Natural killer cell (primary cell): ENCODE results near the gene SPHK2. TPM values are rescaled to one million over a fixed set of nuclear protein-coding genes. Genes with fewer than 3 reads are reported as not detected.
A peak's percentile ranks its signal among the peaks of the same experiment; 100 is the strongest.

Experiments
- ATAC-seq, 3 donors: fragments of 150-1000 bp in 2 of 3; fragments of 200-7000 bp in 1 of 3; cut with Tn5 transposase; 1 replicate in 1 of 3; 2 replicates in 2 of 3; pipeline ENCODE4 v1.10.0; 2021; ENCODE audit warnings: mild to moderate bottlenecking in 2 of 3, moderate library complexity in 2 of 3
- DNase-seq, 2 donors: peaks; one replicate each; pipeline versions ENCODE4 v3.0.0 to v3.0.0-alpha.2; 2013 to 2021; ENCODE audit warnings: mixed read lengths in 1 of 2
- H3K27ac ChIP-seq: one replicate; pipeline ENCODE4 v1.5.1; 2013; ENCODE audit warnings: mild to moderate bottlenecking, low read length
- H3K27me3 ChIP-seq: one replicate; pipeline ENCODE4 v1.6.1; 2013; ENCODE audit warnings: low read length; ENCODE audit not compliant: control insufficient read depth, insufficient read depth
- H3K36me3 ChIP-seq: one replicate; pipeline ENCODE4 v1.6.1; 2013; ENCODE audit warnings: low read length; ENCODE audit not compliant: control insufficient read depth, insufficient read depth
- H3K4me1 ChIP-seq: one replicate; pipeline ENCODE4 v1.6.1; 2013; ENCODE audit warnings: low read length; ENCODE audit not compliant: control insufficient read depth, insufficient read depth
- H3K4me3 ChIP-seq: one replicate; pipeline ENCODE4 v1.5.1; 2013; ENCODE audit warnings: low read length
- H3K9me3 ChIP-seq: one replicate; pipeline ENCODE4 v1.6.1; 2013; ENCODE audit warnings: low read length; ENCODE audit not compliant: control insufficient read depth, insufficient read depth
- H3K27ac Mint-ChIP-seq, 2 donors: one replicate each; pipeline ENCODE4 v1.8.0; 2022; ENCODE audit warnings: mild to moderate bottlenecking in 2 of 2, mixed read lengths in 2 of 2, moderate library complexity in 1 of 2
- H3K27me3 Mint-ChIP-seq, 2 donors: one replicate each; pipeline ENCODE4 v1.8.0; 2022; ENCODE audit warnings: low read depth in 2 of 2, mixed read lengths in 2 of 2
- H3K36me3 Mint-ChIP-seq: one replicate; pipeline ENCODE4 v1.8.0; 2022; ENCODE audit warnings: mixed read lengths
- H3K4me1 Mint-ChIP-seq, 2 donors: one replicate each; pipeline ENCODE4 v1.8.0; 2022; ENCODE audit warnings: mixed read lengths in 2 of 2
- H3K4me3 Mint-ChIP-seq: one replicate; pipeline ENCODE4 v1.8.0; 2022; ENCODE audit warnings: mild to moderate bottlenecking, moderate library complexity, mixed read lengths
- H3K9me3 Mint-ChIP-seq, 2 donors: one replicate each; pipeline ENCODE4 v1.8.0; 2022; ENCODE audit warnings: mixed read lengths in 2 of 2
- CTCF ChIP-seq: fragments of 200-600 bp; IDR thresholded peaks from one replicate; pipeline ENCODE4 v1.8.0; 2022; ENCODE audit warnings: antibody characterized with exemption
- WGBS: methylation state at CpG from one replicate; pipeline ENCODE4 v1.1.7; 2013; ENCODE audit warnings: missing lambda C conversion rate; ENCODE audit not compliant: insufficient coverage; 5-methylcytosine and 5-hydroxymethylcytosine counted together
- intact Hi-C: fragments of 100-400 bp; cut with micrococcal nuclease; formaldehyde crosslinking; loops from one replicate; pipeline ENCODE4 v1.14.2; 2022
- total RNA-seq, 4 donors: library from RNA; stranded (reverse); fragments of 120-200 nt in 1 of 4; gene quantifications; one replicate each; pipeline versions ENCODE4 v1.2.3 to v1.2.4, GENCODE V29; 2013 to 2022

The SPHK2 gene, protein sequence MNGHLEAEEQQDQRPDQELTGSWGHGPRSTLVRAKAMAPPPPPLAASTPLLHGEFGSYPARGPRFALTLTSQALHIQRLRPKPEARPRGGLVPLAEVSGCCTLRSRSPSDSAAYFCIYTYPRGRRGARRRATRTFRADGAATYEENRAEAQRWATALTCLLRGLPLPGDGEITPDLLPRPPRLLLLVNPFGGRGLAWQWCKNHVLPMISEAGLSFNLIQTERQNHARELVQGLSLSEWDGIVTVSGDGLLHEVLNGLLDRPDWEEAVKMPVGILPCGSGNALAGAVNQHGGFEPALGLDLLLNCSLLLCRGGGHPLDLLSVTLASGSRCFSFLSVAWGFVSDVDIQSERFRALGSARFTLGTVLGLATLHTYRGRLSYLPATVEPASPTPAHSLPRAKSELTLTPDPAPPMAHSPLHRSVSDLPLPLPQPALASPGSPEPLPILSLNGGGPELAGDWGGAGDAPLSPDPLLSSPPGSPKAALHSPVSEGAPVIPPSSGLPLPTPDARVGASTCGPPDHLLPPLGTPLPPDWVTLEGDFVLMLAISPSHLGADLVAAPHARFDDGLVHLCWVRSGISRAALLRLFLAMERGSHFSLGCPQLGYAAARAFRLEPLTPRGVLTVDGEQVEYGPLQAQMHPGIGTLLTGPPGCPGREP
- total RNA-seq: 10 to 100 TPM; 18.6 to 28.3 (median 23.2) TPM
- total RNA-seq (2013): 9.6 TPM

DNA sequence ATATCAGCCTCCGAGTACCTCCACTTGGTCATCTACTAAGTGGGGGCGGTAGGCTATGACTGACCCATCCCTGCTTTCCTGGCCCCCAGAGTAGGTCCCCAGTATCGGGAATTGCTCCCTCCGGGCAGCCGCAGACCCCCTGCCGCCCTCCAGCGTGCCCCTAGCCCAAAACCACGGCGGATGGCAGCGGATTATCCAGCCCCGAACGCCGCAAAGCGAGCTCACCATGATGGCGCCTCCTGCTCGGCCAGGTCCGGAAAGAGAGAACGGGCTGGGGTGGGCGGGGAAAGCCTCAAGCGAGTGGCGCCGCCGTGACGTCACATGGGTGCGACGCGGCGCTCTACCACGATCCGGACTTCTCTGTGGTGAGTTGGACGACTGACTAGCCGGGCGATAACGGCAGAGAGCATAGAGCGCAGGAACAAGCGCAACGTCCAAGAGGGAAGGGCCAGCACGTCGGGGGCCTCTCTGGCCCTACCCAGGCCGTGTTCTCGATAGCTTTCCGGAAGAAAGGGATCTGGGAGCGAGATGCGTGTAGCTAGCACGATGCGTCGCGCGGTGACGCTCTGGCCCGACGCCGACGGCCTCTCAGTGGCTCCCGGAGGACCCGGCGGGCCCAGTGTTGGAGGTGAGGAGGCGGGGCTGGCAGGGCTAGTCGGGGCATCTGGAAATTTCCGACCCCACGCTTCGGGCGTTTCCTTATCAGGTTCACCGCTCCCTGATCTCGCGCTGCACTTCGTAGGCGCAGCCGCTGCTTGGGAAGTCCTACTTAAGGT is at the start of gene SPHK2, which contains the start of gene RPL18:
TSS of gene SPHK2 (plus strand) at position 591 of the 776 bp plus-strand sequence. CDS start 1,009 bp downstream, outside the sequence.
TSS of gene RPL18 (minus strand) at position 263 of the 776 bp plus-strand sequence. CDS start at position 228, 35 bp downstream.
- Mint-ChIP-seq H3K4me1 (peaks cover 46 to 50% of the 10 kb centered on the region in 2 donors), H3K27me3 (no peaks in the 10 kb centered on the region), H3K9me3 (no peaks in the 10 kb centered on the region), H3K27ac (peak within 1 kb of the TSS; percentile 97 to 99), H3K36me3 (no peaks in the 10 kb centered on the region), H3K4me3 (peak within 1 kb of the TSS; percentile 96)
- Histone ChIP-seq H3K9me3 (no peaks in the 10 kb centered on the region), H3K4me3 (peak within 1 kb of the TSS; percentile 99), H3K27me3 (no peaks in the 10 kb centered on the region), H3K27ac (peak within 1 kb of the TSS; percentile 65), H3K36me3 (peaks cover 33% of the 10 kb centered on the region), H3K4me1 (peaks cover 54% of the 10 kb centered on the region)
- WGBS: under 1% methylated on average over 69 of the region's 69 CpGs
- intact Hi-C loops: loop anchor here (2.0 kb wide), 1 partner anchor 18 kb away; the partner anchor contains the start of gene DBP
- peak; percentile 79 to 94 (median 83) for ATAC-seq
- DNase-seq: peak; percentile 94 to 99
- no peak for TF ChIP-seq CTCF

DNA sequence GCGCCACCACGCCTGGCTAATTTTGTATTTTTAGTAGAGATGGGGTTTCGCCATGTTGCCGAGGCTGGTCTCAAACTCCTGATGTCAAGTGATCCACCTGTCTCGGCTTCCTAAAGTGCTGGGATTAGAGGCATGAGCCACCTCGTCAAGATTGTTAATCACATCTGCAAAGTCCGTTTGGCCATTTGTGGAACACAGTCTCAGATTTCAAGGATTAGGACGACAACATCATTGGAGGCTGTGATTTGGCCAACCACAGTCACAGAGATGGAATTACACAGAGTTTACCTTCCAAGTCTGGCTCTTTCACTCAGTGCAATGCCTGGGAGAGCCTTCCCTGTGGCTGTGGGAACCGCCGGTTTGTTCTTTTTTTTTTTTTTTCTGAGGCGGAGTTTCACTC is 49.5 kb upstream of the SPHK2 start:
- WGBS: 70% methylated on average over 11 of the region's 11 CpGs
- peaks cover 0 to 5% of the 10 kb centered on the region in 2 donors for H3K27me3 Mint-ChIP-seq
- Histone ChIP-seq H3K9me3 (no peaks in the 10 kb centered on the region), H3K36me3 (no peaks in the 10 kb centered on the region), H3K4me1 (no peaks in the 10 kb centered on the region), H3K4me3 (no peak overlapping the region), H3K27me3 (no peaks in the 10 kb centered on the region), H3K27ac (no peak overlapping the region)
- no peaks in the 10 kb centered on the region for H3K4me1 Mint-ChIP-seq
- H3K27ac Mint-ChIP-seq: no peak overlapping the region
- no peaks in the 10 kb centered on the region for H3K36me3 Mint-ChIP-seq
- intact Hi-C loops: no loop called here
- TF ChIP-seq CTCF: no peak
- DNase-seq (no peak), ATAC-seq (no peak)
- no peaks in the 10 kb centered on the region for H3K9me3 Mint-ChIP-seq
- H3K4me3 Mint-ChIP-seq: no peak overlapping the region

DNA sequence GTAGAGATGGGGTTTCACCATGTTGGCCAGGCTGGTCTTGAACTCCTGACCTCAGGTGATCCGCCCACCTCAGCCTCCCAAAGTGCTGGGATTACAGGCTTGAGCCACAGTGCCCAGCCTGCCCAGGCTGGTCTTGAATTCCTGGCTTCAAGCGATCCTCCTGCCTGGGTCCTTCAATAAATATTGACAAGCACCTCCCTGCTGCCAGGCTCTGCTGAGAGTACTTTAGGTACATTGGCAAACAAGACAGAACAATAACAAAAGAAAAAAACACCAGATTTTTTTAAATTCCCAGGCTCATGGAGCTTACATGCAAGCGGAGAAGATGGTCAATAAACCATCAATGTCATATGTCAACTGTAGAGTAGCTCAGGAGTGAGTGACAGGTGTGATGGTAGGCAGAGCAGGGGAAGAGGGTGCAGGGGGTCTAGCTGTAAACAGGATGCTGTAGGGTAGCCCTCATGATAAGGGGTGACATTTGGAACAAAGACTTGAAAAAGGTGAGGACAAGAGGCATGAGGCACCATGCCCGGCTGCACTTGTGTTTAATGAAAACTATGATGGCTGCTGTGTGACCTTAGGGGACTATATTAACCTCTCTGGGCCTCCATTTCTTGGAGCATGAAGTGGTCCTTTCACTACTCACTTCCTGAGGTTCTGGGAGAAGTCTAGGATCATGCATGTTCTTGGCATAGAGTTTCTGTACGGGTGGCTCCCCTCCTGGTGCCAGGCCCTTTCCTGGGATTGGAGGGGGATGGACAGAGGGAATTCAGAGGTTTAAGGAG is 47.7 kb upstream of the SPHK2 start:
- intact Hi-C loops: no loop called here
- no peak for TF ChIP-seq CTCF
- ATAC-seq (no peak), DNase-seq (no peak)
- Mint-ChIP-seq H3K4me3 (no peak overlapping the region), H3K27me3 (peaks cover 0 to 5% of the 10 kb centered on the region in 2 donors), H3K36me3 (no peaks in the 10 kb centered on the region), H3K9me3 (no peaks in the 10 kb centered on the region), H3K27ac (no peak overlapping the region), H3K4me1 (no peaks in the 10 kb centered on the region)
- 93% methylated on average over 5 of the region's 5 CpGs for WGBS
- Histone ChIP-seq H3K36me3 (no peaks in the 10 kb centered on the region), H3K4me1 (no peaks in the 10 kb centered on the region), H3K4me3 (no peak overlapping the region), H3K27ac (no peak overlapping the region), H3K27me3 (no peaks in the 10 kb centered on the region), H3K9me3 (no peaks in the 10 kb centered on the region)
